GM08714 (cell line): ENCODE measurements around the gene BCL2A1.

Experiments
- H3K4me3 ChIP-seq: fragments of 200-500 bp; sonication (Bioruptor generic); 2 replicates; pipeline ENCODE4 v1.5.1; 2014; ENCODE audit warnings: mild to moderate bottlenecking, low read length, inconsistent platforms
- ZNF274 ChIP-seq: IDR thresholded peaks from 2 replicates; pipeline ENCODE4 v1.6.1; 2012; ENCODE audit warnings: mild to moderate bottlenecking, low read depth, low read length

The BCL2A1 gene

DNA sequence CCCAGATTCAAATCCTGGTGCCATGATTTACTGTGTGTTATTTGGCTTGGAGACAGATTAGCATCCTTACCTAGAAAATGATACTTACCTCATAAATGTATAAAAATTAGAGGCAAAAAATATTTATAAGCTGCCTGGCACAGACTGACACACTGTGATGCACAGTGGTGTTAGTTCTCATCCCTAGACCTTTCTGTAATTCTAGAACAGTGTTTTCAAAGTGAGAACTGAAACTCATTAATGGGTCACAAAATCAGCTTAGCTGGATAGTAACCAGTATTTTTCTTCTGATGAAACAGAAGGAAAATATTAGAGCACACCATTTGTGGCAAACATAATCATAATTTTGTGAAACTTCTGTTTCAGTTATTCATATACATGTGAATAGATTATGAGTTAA lies 56.3 kb downstream of the BCL2A1 start:
- H3K4me3 ChIP-seq = no peak overlapping the region
- TF ChIP-seq ZNF274 = no peak
